OCI-LY7 (cell line): Measurements from ENCODE around the gene WASHC4. TPM values are rescaled to one million over a fixed set of nuclear protein-coding genes. Genes with fewer than 3 reads are reported as not detected.
A peak's percentile ranks its signal among the peaks of the same experiment; 100 is the strongest.

Source experiments
- Bru-seq: library from RNA; stranded (reverse); fragments of 400-500 nt; gene quantifications from one replicate; lab custom pipeline; 2021; lab: Mats Ljungman, UMichigan
- BruChase-seq, 2 experiments: library from RNA; stranded (reverse); fragments of 400-500 nt; gene quantifications; one replicate each; lab custom pipeline; 2021; lab: Mats Ljungman, UMichigan
- BruUV-seq: library from RNA; stranded (reverse); fragments of 400-500 nt; replicated peaks from 2 replicates; lab custom pipeline; 2021; lab: Mats Ljungman, UMichigan
- CTCF ChIA-PET: fragments of 300-600 bp; sonication (Branson Sonifier 250); formaldehyde crosslinking; loops from one replicate; lab custom pipeline; 2022; ENCODE audit warnings: antibody characterized with exemption; ENCODE audit not compliant: unreplicated experiment; lab: Charles Lee
- POLR2A ChIA-PET: fragments of 300-600 bp; sonication (Branson Sonifier 250); formaldehyde crosslinking; loops from one replicate; lab custom pipeline; 2022; ENCODE audit warnings: antibody characterized with exemption; lab: Charles Lee
- DNase-seq: peaks from one replicate; pipeline ENCODE4 v3.0.0-alpha.2; 2015; ENCODE audit warnings: low spot score
- H2AFZ ChIP-seq: fragments of 200-600 bp; sonication (generic), shearing (Covaris generic); 2 replicates; pipeline ENCODE4 v1.6.1; 2014; ENCODE audit warnings: mild to moderate bottlenecking, antibody characterized with exemption, low read length, moderate library complexity
- H3K27ac ChIP-seq: fragments of 200-600 bp; sonication (generic); 2 replicates; pipeline ENCODE4 v1.5.1; 2014; ENCODE audit warnings: mixed run types, low read depth, mild to moderate bottlenecking, moderate library complexity, low read length, inconsistent platforms; ENCODE audit not compliant: poor library complexity, severe bottlenecking
- H3K36me3 ChIP-seq: fragments of 200-600 bp; sonication (generic); 2 replicates; pipeline ENCODE4 v1.6.1; 2014; ENCODE audit warnings: mild to moderate bottlenecking, antibody characterized with exemption, low read length, moderate library complexity, mixed read lengths; ENCODE audit not compliant: insufficient read depth
- H3K4me1 ChIP-seq: fragments of 200-600 bp; sonication (generic); 2 replicates; pipeline ENCODE4 v1.5.1; 2014; ENCODE audit warnings: mild to moderate bottlenecking, low read length; ENCODE audit not compliant: insufficient read depth, poor library complexity, severe bottlenecking
- H3K4me2 ChIP-seq: fragments of 200-600 bp; sonication (generic); 2 replicates; pipeline ENCODE4 v1.6.1; 2014; ENCODE audit warnings: mild to moderate bottlenecking, low read length
- H3K4me3 ChIP-seq: fragments of 200-600 bp; sonication (generic); 2 replicates; pipeline ENCODE4 v1.5.1; 2014; ENCODE audit warnings: mild to moderate bottlenecking, low read depth, low read length; ENCODE audit not compliant: poor library complexity, severe bottlenecking
- H3K79me2 ChIP-seq: fragments of 200-600 bp; sonication (generic); 2 replicates; pipeline ENCODE4 v1.6.1; 2016; ENCODE audit warnings: low read depth, mild to moderate bottlenecking, low read length, moderate library complexity, mixed read lengths; ENCODE audit not compliant: insufficient read depth
- H3K9me2 ChIP-seq: fragments of 200-600 bp; sonication (generic); 2 replicates; pipeline ENCODE4 v1.6.1; 2016; ENCODE audit warnings: mild to moderate bottlenecking, low read length, mixed read lengths; ENCODE audit not compliant: insufficient read depth
- H3K9me3 ChIP-seq: fragments of 200-600 bp; sonication (generic); 2 replicates; pipeline ENCODE4 v1.6.1; 2014; ENCODE audit warnings: mild to moderate bottlenecking, mixed run types, low read length, mixed read lengths
- H4K20me1 ChIP-seq: fragments of 200-600 bp; sonication (generic); 2 replicates; pipeline ENCODE4 v1.6.1; 2014; ENCODE audit warnings: mild to moderate bottlenecking, antibody characterized with exemption, low read length, moderate library complexity, mixed read lengths; ENCODE audit not compliant: insufficient read depth
- CTCF ChIP-seq: fragments of 200-600 bp; sonication (generic); conservative IDR thresholded peaks from 2 replicates; pipeline ENCODE4 v1.5.1; 2014; ENCODE audit warnings: mild to moderate bottlenecking, antibody characterized with exemption, low read length, moderate library complexity, mixed read lengths
- EZH2phosphoT487 ChIP-seq: fragments of 200-600 bp; sonication (generic); IDR thresholded peaks from 2 replicates; pipeline ENCODE4 v1.6.1; 2018; ENCODE audit warnings: low read depth, borderline replicate concordance, mild to moderate bottlenecking, mixed run types, antibody characterized with exemption, low read length, moderate library complexity, mixed read lengths
- intact Hi-C: fragments of 100-400 bp; cut with micrococcal nuclease; formaldehyde crosslinking; loops from one replicate; pipeline ENCODE4 v1.10.0; 2022; ENCODE audit not compliant: unreplicated experiment
- long read RNA-seq: library from polyadenylated mRNA; stranded (forward); transcript quantifications from one replicate; pipeline ENCODE4 v2.0.0, GENCODE V29; 2022
- total RNA-seq, 2 experiments: library from RNA; depleted of rRNA in 1 of 2; stranded (reverse); fragments of >200 nt in 1 of 2; shearing (Covaris generic) in 1 of 2; gene quantifications; 2 replicates each; pipeline ENCODE4 v1.2.3, GENCODE V29; 2014 to 2022

WASHC4 gene
- total RNA-seq (2014; rRNA removed; shearing (Covaris generic)) (54.8 and 63.6 TPM in 2 replicates), total RNA-seq (2022) (68.5 and 71.8 TPM in 2 replicates), Bru-seq, nascent RNA (percentile 95 among the genes with signal in this experiment), BruChase-seq, experiment 1, labeled RNA remaining after a 6-hour chase (percentile 91 among the genes with signal in this experiment), BruChase-seq, experiment 2, labeled RNA remaining after a 2-hour chase (percentile 94 among the genes with signal in this experiment)
- long read RNA-seq, full-length matches to known transcripts, result 73 of 108 reads
- long read RNA-seq, partial matches to known transcripts, result 5 of 108 reads
- long read RNA-seq, other reads (novel, unspliced or antisense), result 30 of 108 reads

GRCh38 chr12:105107494-105108371, at the start of gene WASHC4:
Gene WASHC4, plus strand, starts transcription at chr12:105107731. Its CDS starts 70 bp downstream, at chr12:105107801.
- intact Hi-C loops, result loop anchor here (5.0 kb wide), 3 partner anchors 225 to 820 kb away; partner anchors contain the start of genes C12orf75 and CHST11
- Histone ChIP-seq H3K9me2 (no peaks in the 10 kb centered on the region), H3K4me2 (peak within 1 kb of the TSS; percentile 97), H4K20me1 (peaks cover 20% of the 10 kb centered on the region), H3K36me3 (peaks cover 33% of the 10 kb centered on the region), H3K79me2 (peaks cover 51% of the 10 kb centered on the region), H3K4me3 (peak within 1 kb of the TSS; percentile 99), H3K27ac (peak within 1 kb of the TSS; percentile 96), H3K4me1 (peaks cover 36% of the 10 kb centered on the region), H3K9me3 (peaks cover 20% of the 10 kb centered on the region; the same call in 1 of the 2 replicates), H2AFZ (peak within 1 kb of the TSS; percentile 89)
- TF ChIP-seq EZH2phosphoT487 (no peak), CTCF (no peak)
- BruUV-seq, result no TSS peak
- ChIA-PET POLR2A (interaction anchor here (0.6 to 3.6 kb wide), 8 partner anchors 8 to 504 kb away, joined by 3 to 19 read pairs (median 4); no protein-coding TSS in a partner anchor), CTCF (no interaction called here)
- DNase-seq, result peak; percentile 95

GRCh38 chr12:105060715-105061378, 46.7 kb upstream of the WASHC4 start:
- H3K36me3 ChIP-seq, result no peaks in the 10 kb centered on the region
- ChIA-PET CTCF (no interaction called here), POLR2A (interaction anchor here (0.6 to 1.1 kb wide), 4 partner anchors 9 to 1097 kb away, joined by 4 to 5 read pairs (median 4); no protein-coding TSS in a partner anchor)
- H3K79me2 ChIP-seq, result no peaks in the 10 kb centered on the region
- no peaks in the 10 kb centered on the region for H3K9me2 ChIP-seq
- no TSS peak for BruUV-seq
- H3K4me2 ChIP-seq, result no peak overlapping the region
- no peaks in the 10 kb centered on the region for H4K20me1 ChIP-seq
- peaks cover 13% of the 10 kb centered on the region for H3K9me3 ChIP-seq
- no peak overlapping the region for H3K27ac ChIP-seq
- TF ChIP-seq EZH2phosphoT487, result no peak
- DNase-seq, result no peak
- intact Hi-C loops, result no loop called here
- no peak overlapping the region for H3K4me3 ChIP-seq
- H3K4me1 ChIP-seq, result no peaks in the 10 kb centered on the region
- no peak overlapping the region for H2AFZ ChIP-seq
